Measurements from ENCODE around the gene PRKCSH. TPM values are rescaled to one million over a fixed set of nuclear protein-coding genes. Genes with fewer than 3 reads are reported as not detected.

PRKCSH gene
- total and polyA plus RNA-seq, 2 experiments from 2014 or later: 85.3 to 130 TPM

DNA sequence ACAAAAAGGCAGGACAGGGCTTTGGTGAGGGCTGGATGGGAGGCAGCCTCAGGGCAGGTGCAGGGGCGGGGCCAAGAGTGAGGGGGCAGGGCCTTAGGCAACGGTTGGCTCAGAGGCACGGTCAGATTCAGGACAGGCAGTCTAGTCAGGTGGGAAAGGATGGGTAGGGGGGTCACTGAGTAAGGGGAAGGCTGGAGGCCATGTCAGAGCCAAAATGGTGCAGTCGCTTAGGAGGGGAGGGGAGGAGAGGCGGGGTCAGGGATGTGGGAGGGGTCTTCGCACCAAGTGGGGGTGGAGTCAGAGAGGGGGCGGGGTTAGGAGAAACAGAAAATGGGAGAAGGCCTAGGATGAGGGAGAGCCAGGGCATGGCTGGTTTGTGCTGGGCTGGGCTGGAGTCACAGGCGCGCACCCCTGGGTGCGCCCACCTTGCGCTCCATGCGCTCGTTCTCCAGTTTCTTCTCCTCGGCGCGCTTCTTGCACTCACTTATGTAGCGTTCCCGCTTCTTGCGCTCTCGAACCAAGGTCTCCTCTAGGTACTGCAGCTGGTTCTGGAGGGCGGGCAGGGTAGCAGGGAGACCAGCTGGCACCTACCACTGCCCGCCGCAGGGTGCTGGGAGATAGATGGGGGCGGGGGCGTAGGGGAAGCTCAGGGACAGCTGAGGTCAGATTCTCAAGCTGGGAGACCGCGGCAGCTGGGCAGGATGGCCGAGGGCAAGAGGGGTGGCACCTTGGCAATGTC, 9.5 kb upstream of the PRKCSH start:
- peaks cover 36% of the 10 kb centered on the region for H3K27me3 Mint-ChIP-seq (ENCODE audit: insufficient read depth, low read depth, poor library complexity)

DNA sequence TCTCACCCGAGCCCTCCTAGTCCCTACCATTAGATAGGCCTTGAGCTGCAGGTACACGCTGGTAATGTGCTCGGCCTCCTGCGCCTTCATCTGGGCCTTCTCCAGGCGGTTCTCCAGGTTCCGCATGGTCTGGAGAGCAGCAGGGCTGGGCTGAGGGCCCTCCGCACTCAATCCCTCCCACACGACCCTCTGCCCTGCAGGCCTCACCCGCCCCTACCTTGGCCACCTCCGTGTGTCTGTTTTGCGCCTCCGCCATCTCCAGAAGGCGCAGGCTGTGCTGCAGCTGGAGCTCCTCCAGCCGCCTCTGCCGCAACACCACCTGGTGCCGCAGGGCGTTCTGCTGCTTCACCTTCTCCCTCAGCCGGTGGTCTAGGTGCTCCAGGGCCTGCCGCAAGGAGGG, 8.8 kb upstream of the PRKCSH start:
- TF ChIP-seq, protein P1, sequence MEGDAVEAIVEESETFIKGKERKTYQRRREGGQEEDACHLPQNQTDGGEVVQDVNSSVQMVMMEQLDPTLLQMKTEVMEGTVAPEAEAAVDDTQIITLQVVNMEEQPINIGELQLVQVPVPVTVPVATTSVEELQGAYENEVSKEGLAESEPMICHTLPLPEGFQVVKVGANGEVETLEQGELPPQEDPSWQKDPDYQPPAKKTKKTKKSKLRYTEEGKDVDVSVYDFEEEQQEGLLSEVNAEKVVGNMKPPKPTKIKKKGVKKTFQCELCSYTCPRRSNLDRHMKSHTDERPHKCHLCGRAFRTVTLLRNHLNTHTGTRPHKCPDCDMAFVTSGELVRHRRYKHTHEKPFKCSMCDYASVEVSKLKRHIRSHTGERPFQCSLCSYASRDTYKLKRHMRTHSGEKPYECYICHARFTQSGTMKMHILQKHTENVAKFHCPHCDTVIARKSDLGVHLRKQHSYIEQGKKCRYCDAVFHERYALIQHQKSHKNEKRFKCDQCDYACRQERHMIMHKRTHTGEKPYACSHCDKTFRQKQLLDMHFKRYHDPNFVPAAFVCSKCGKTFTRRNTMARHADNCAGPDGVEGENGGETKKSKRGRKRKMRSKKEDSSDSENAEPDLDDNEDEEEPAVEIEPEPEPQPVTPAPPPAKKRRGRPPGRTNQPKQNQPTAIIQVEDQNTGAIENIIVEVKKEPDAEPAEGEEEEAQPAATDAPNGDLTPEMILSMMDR (conservative IDR thresholded peaks at IDR 0.05; ENCODE audit: low read depth in 2 of 2): no peak
- TF ChIP-seq, protein P2, sequence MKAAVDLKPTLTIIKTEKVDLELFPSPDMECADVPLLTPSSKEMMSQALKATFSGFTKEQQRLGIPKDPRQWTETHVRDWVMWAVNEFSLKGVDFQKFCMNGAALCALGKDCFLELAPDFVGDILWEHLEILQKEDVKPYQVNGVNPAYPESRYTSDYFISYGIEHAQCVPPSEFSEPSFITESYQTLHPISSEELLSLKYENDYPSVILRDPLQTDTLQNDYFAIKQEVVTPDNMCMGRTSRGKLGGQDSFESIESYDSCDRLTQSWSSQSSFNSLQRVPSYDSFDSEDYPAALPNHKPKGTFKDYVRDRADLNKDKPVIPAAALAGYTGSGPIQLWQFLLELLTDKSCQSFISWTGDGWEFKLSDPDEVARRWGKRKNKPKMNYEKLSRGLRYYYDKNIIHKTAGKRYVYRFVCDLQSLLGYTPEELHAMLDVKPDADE (IDR thresholded peaks at IDR 0.05): no peak
- TF ChIP-seq, protein P3, sequence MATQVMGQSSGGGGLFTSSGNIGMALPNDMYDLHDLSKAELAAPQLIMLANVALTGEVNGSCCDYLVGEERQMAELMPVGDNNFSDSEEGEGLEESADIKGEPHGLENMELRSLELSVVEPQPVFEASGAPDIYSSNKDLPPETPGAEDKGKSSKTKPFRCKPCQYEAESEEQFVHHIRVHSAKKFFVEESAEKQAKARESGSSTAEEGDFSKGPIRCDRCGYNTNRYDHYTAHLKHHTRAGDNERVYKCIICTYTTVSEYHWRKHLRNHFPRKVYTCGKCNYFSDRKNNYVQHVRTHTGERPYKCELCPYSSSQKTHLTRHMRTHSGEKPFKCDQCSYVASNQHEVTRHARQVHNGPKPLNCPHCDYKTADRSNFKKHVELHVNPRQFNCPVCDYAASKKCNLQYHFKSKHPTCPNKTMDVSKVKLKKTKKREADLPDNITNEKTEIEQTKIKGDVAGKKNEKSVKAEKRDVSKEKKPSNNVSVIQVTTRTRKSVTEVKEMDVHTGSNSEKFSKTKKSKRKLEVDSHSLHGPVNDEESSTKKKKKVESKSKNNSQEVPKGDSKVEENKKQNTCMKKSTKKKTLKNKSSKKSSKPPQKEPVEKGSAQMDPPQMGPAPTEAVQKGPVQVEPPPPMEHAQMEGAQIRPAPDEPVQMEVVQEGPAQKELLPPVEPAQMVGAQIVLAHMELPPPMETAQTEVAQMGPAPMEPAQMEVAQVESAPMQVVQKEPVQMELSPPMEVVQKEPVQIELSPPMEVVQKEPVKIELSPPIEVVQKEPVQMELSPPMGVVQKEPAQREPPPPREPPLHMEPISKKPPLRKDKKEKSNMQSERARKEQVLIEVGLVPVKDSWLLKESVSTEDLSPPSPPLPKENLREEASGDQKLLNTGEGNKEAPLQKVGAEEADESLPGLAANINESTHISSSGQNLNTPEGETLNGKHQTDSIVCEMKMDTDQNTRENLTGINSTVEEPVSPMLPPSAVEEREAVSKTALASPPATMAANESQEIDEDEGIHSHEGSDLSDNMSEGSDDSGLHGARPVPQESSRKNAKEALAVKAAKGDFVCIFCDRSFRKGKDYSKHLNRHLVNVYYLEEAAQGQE (IDR thresholded peaks at IDR 0.05; ENCODE audit: unreplicated experiment): no peak
- TF ChIP-seq JUNB (IDR thresholded peaks at IDR 0.05; ENCODE audit: unreplicated experiment): no peak
- H3K27ac ChIP-seq (ENCODE audit: low read depth): no peak overlapping the region
- DNase-seq (ENCODE audit: low spot score): no peak

More for the DNA sequence above, 9.5 kb upstream of the PRKCSH start:
- no peaks in the 10 kb centered on the region for H3K79me2 ChIP-seq (replicated peaks; ENCODE audit: insufficient read depth)
- no peak overlapping the region for H3K4me3 ChIP-seq
- H3K27me3 ChIP-seq (ENCODE audit: insufficient read depth): peaks cover 29% of the 10 kb centered on the region
- no peak overlapping the region for H3K27ac Mint-ChIP-seq
- no peak overlapping the region for H3K4me3 Mint-ChIP-seq
- peak; percentile 85 for DNase-seq (ENCODE audit: low spot score)
- H3K9me2 ChIP-seq (ENCODE audit: insufficient read depth): no peaks in the 10 kb centered on the region
- no peak overlapping the region for H2AFZ ChIP-seq
- peaks cover 11% of the 10 kb centered on the region for H3K4me1 Mint-ChIP-seq
- H3K36me3 ChIP-seq (ENCODE audit: insufficient read depth): no peaks in the 10 kb centered on the region
- H3K36me3 Mint-ChIP-seq (ENCODE audit: low read depth): no peaks in the 10 kb centered on the region
- H4K20me1 ChIP-seq (replicated peaks; ENCODE audit: insufficient read depth): no peaks in the 10 kb centered on the region
- peaks cover 11% of the 10 kb centered on the region for H3K4me1 ChIP-seq (ENCODE audit: insufficient read depth)
- peaks cover 15% of the 10 kb centered on the region for H3F3A ChIP-seq (replicated peaks; ENCODE audit: low read depth)
- peaks cover 2% of the 10 kb centered on the region; the same call in 1 of the 3 replicates for H3K9me3 Mint-ChIP-seq
- TF ChIP-seq NANOG (IDR thresholded peaks at IDR 0.05; ENCODE audit: borderline replicate concordance) (no peak), CREB1 (CRISPR knock-in tag; IDR thresholded peaks at IDR 0.05; ENCODE audit: low read depth) (no peak), EZH2 (IDR thresholded peaks at IDR 0.05; ENCODE audit: low read depth, unreplicated experiment) (no peak), ZNF331 (CRISPR knock-in tag; IDR thresholded peaks at IDR 0.05; ENCODE audit: low read depth) (no peak), POLR2AphosphoS5 (IDR thresholded peaks at IDR 0.05; ENCODE audit: low read depth) (no peak), JUNB (IDR thresholded peaks at IDR 0.05; ENCODE audit: unreplicated experiment) (no peak), STAT1 (IDR thresholded peaks at IDR 0.05; ENCODE audit: unreplicated experiment) (no peak), EZH2phosphoT487 (IDR thresholded peaks at IDR 0.05; ENCODE audit: unreplicated experiment) (no peak)
- TF ChIP-seq, protein P1 (conservative IDR thresholded peaks at IDR 0.05; ENCODE audit: low read depth in 2 of 2): no peak
- peak; percentile 10 for ATAC-seq
- H3K27ac ChIP-seq (ENCODE audit: low read depth): no peak overlapping the region
- H3K4me2 ChIP-seq: no peak overlapping the region

More for the DNA sequence above, 8.8 kb upstream of the PRKCSH start:
- Histone ChIP-seq H3K4me3 (no peak overlapping the region), H3F3A (replicated peaks; ENCODE audit: low read depth) (peaks cover 11% of the 10 kb centered on the region), H3K4me1 (ENCODE audit: insufficient read depth) (peaks cover 10% of the 10 kb centered on the region), H2AFZ (no peak overlapping the region), H4K20me1 (replicated peaks; ENCODE audit: insufficient read depth) (no peaks in the 10 kb centered on the region), H3K27me3 (ENCODE audit: insufficient read depth) (peaks cover 24% of the 10 kb centered on the region), H3K79me2 (replicated peaks; ENCODE audit: insufficient read depth) (no peaks in the 10 kb centered on the region), H3K4me2 (no peak overlapping the region), H3K9me2 (ENCODE audit: insufficient read depth) (no peaks in the 10 kb centered on the region), H3K36me3 (ENCODE audit: insufficient read depth) (no peaks in the 10 kb centered on the region)
- H3K27ac Mint-ChIP-seq: no peak overlapping the region
- peaks cover 2% of the 10 kb centered on the region; the same call in 1 of the 3 replicates for H3K9me3 Mint-ChIP-seq
- H3K36me3 Mint-ChIP-seq (ENCODE audit: low read depth): no peaks in the 10 kb centered on the region
- H3K27me3 Mint-ChIP-seq (ENCODE audit: insufficient read depth, low read depth, poor library complexity): peaks cover 31% of the 10 kb centered on the region
- no peak overlapping the region for H3K4me3 Mint-ChIP-seq
- H3K4me1 Mint-ChIP-seq: peaks cover 9% of the 10 kb centered on the region
- no peak for ATAC-seq

All from GM23338 (cell line).